ENCODE data around the gene FZR1. TPM values are rescaled to one million over a fixed set of nuclear protein-coding genes. Genes with fewer than 3 reads are reported as not detected.
A peak's percentile ranks its signal among the peaks of the same experiment; 100 is the strongest.
"Not testable (repeated sequence)": the region's sequence is repeated elsewhere in the genome, so short reads cannot be mapped to it uniquely, and the experiment has no call there.

FZR1 gene
- polyA plus RNA-seq, 2 of the 4 experiments (the other 2 are of a cell fraction), result 13.9 to 18.1 TPM

DNA sequence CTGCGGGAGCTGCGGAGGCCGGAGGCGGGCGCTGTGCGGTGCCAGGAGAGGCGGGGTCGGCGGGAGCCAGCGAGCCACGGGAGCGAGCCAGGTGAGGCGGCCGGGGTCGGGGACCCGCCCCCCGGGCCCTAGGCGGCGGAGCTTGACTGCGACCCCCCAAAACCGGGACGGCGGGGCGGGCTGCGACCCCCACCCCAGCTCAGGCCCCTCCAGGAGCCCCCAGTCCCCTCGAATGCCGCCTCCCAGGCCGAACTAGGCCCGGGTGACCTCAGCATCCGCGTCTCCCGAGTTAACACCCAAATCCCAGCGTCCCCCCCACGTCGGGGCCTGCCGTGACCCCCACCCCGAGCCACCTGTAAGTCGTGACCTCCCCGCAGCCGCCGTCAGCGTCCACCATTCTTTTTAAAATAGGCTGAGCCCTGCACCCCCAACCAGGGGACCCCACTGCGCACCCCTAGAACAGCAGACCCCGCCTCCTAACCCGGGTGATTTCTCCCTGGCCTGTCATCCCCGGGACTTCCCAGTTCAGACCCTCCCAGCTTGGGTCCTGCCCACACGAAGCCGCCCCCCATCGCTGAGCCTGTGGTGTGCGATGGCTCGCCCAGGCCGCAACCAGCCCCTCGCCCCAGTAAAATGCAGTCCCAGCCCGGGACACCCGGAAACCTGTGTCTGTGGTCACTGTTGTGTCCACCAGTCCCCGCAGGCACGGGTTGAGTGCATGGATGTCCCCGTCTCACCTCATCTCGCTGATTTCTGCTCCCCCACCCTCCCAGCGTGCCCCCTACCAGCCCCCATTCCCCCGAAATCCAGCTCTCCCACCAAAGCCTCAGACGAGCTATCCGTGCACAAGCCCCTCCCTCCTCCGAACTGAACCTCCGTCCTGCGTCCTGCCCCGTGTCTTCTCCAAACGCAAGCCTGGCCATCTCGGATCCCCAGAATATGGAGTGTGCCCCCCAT, 551 bp downstream of the FZR1 start:
- Histone ChIP-seq H3K4me3 (peak overlapping the region; percentile 94), H3K4me1 (peaks cover 28% of the 10 kb centered on the region), H3K4me2 (peak overlapping the region; percentile 96), H3K9me3 (no peaks in the 10 kb centered on the region), H3K27ac (peak overlapping the region; percentile 93 to 99)
- no peak for TF ChIP-seq RCOR1 (IDR thresholded peaks at IDR 0.05; ENCODE audit: low read depth, low read length)
- no peak for TF ChIP-seq NFE2L2 (conservative IDR thresholded peaks at IDR 0.05; ENCODE audit: low read length)
- no peak for TF ChIP-seq HEYL (CRISPR knock-in tag; IDR thresholded peaks at IDR 0.05)
- peak; percentile 32; the same call in 1 of the 2 replicates for TF ChIP-seq POLR2A (IDR thresholded peaks at IDR 0.05; ENCODE audit: low read length)
- TF ChIP-seq PHF8 (IDR thresholded peaks at IDR 0.05; ENCODE audit: borderline replicate concordance, low read depth), result peak; percentile 55; the same call in 1 of the 2 replicates
- CTCF ChIA-PET, result interaction anchor here (1.0 kb wide), 2 partner anchors 11 to 69 kb away, joined by 3 read pairs; no protein-coding TSS in a partner anchor
- FAIRE-seq (no peak), DNase-seq (ENCODE audit: low read depth in 1 of 2, low spot score in 1 of 2) (no peak), ATAC-seq (peak; percentile 14 to 17; a peak in 5 of 6 replicates)
- POLR2A ChIA-PET, result no interaction called here
- under 1% methylated on average over 22 of the region's 69 CpGs for WGBS (ENCODE audit: missing lambda C conversion rate)

GRCh38 chr19:3507371-3508120, 1.4 kb downstream of the FZR1 start:
- Histone ChIP-seq H3K4me3 (peak overlapping the region; percentile 94), H3K9me3 (no peaks in the 10 kb centered on the region), H3K4me1 (peaks cover 28% of the 10 kb centered on the region), H3K27ac (peak overlapping the region; percentile 93 to 99), H3K4me2 (peak overlapping the region; percentile 96)
- 70% methylated on average over 21 of the region's 31 CpGs for WGBS (ENCODE audit: missing lambda C conversion rate)
- FAIRE-seq, result no peak
- CTCF ChIA-PET, result interaction anchor here (1.0 kb wide), 1 partner anchor 10 kb away, joined by 3 read pairs; no protein-coding TSS in a partner anchor
- no peak for TF ChIP-seq CBX2 (IDR thresholded peaks at IDR 0.05; ENCODE audit: borderline replicate concordance, low read depth)
- TF ChIP-seq KDM5A (IDR thresholded peaks at IDR 0.05), result no peak
- TF ChIP-seq JUNB (IDR thresholded peaks at IDR 0.05), result no peak
- no peak for TF ChIP-seq CHD4 (IDR thresholded peaks at IDR 0.05; ENCODE audit: borderline replicate concordance)
- TF ChIP-seq ZSCAN20 (CRISPR knock-in tag; IDR thresholded peaks at IDR 0.05), result no peak
- no peak for TF ChIP-seq FOSL2 (IDR thresholded peaks at IDR 0.05)
- no peak for TF ChIP-seq FOSL2 (CRISPR knock-in tag; IDR thresholded peaks at IDR 0.05)
- TF ChIP-seq MAFK (IDR thresholded peaks at IDR 0.05; ENCODE audit: partially characterized antibody), result no peak
- no peak for DNase-seq (ENCODE audit: low read depth in 1 of 2, low spot score in 1 of 2)
- POLR2A ChIA-PET, result no interaction called here
- ATAC-seq, result no peak

GRCh38 chr19:3508121-3508661, 2.1 kb downstream of the FZR1 start:
- H3K9me3 ChIP-seq; CTCF ChIA-PET; POLR2A ChIA-PET; DNase-seq (ENCODE audit: low read depth in 1 of 2, low spot score in 1 of 2); H3K4me3 ChIP-seq; FAIRE-seq; ATAC-seq; H3K27ac ChIP-seq: not testable (repeated sequence)
- WGBS (ENCODE audit: missing lambda C conversion rate), result 95% methylated on average over 18 of the region's 18 CpGs
- H3K4me1 ChIP-seq, result peaks cover 28% of the 10 kb centered on the region
- peak overlapping the region; percentile 96; the same call in 2 of the 3 replicates for H3K4me2 ChIP-seq

- no peak for ATAC-seq
These were observed 2.8 kb downstream of the FZR1 start for GRCh38 chr19:3508771-3509535.

More at GRCh38 chr19:3508771-3509535, 2.8 kb downstream of the FZR1 start:
- POLR2A ChIA-PET, result no interaction called here
- WGBS (ENCODE audit: missing lambda C conversion rate), result 91% methylated on average over 16 of the region's 23 CpGs
- H3K27ac ChIP-seq, result peak overlapping the region in 1 of 2 experiments; percentile 45; a peak in 1 of 6 replicates
- H3K9me3 ChIP-seq, result no peaks in the 10 kb centered on the region
- CTCF ChIA-PET, result no interaction called here
- no peak overlapping the region for H3K4me3 ChIP-seq
- DNase-seq (ENCODE audit: low read depth in 1 of 2, low spot score in 1 of 2) (no peak), FAIRE-seq (no peak)
- H3K4me1 ChIP-seq, result peaks cover 28% of the 10 kb centered on the region
- 0 out of 3 replicates have a peak overlapping the region, but pooled peaks have one; percentile 19 for H3K4me2 ChIP-seq
- TF ChIP-seq HOXB13 (CRISPR knock-in tag; IDR thresholded peaks at IDR 0.05; ENCODE audit: low read depth) (no peak), KDM1A (IDR thresholded peaks at IDR 0.05; ENCODE audit: low read depth) (no peak), PHF8 (IDR thresholded peaks at IDR 0.05; ENCODE audit: borderline replicate concordance, low read depth) (no peak), RNF2 (IDR thresholded peaks at IDR 0.05; ENCODE audit: borderline replicate concordance, low read depth) (no peak), JUNB (IDR thresholded peaks at IDR 0.05) (no peak)

Data from A549 (cell line).